B cell (primary cell): ENCODE measurements around the gene PARVB. TPM values are rescaled to one million over a fixed set of nuclear protein-coding genes. Genes with fewer than 3 reads are reported as not detected.

Experiments
- ATAC-seq: fragments of 200-7000 bp; cut with Tn5 transposase; one replicate; pipeline ENCODE4 v1.10.0; 2021; ENCODE audit warnings: low read depth, mild to moderate bottlenecking, moderate number of reproducible peaks, moderate library complexity
- CTCF ChIA-PET: fragments of 350-600 bp; sonication (Branson Sonifier 250); formaldehyde crosslinking; loops from one replicate; lab custom pipeline; 2021; ENCODE audit warnings: antibody characterized with exemption, inconsistent platforms; lab: Charles Lee
- POLR2A ChIA-PET: fragments of 350-600 bp; sonication (Branson Sonifier 250); formaldehyde crosslinking; loops from one replicate; lab custom pipeline; 2021; ENCODE audit warnings: antibody characterized with exemption; lab: Charles Lee
- DNase-seq: peaks from one replicate; pipeline ENCODE4 v3.0.0; 2013
- H2AFZ ChIP-seq: 2 replicates; pipeline ENCODE4 v1.6.1; 2012; ENCODE audit warnings: mild to moderate bottlenecking, low read depth, low read length; ENCODE audit not compliant: insufficient read depth, poor library complexity, severe bottlenecking
- H3K27ac ChIP-seq, 2 donors: 1 replicate in 1 of 2; 2 replicates in 1 of 2; pipeline ENCODE4 v1.5.1; 2012 to 2013; ENCODE audit warnings: low read length in 2 of 2, mild to moderate bottlenecking in 2 of 2, moderate library complexity in 1 of 2
- H3K27me3 ChIP-seq, 4 experiments: fragments of 200-600 bp in 1 of 4; sonication (generic) in 1 of 4; replicated peaks in 1 of 4; 1 replicate in 2 of 4; 2 replicates in 2 of 4; pipeline versions ENCODE4 v1.6.1 to v1.7.0; 2013 to 2016; ENCODE audit warnings: low read length in 3 of 4, mild to moderate bottlenecking in 2 of 4, mixed read lengths in 1 of 4, moderate library complexity in 1 of 4; ENCODE audit not compliant: insufficient read depth in 4 of 4, control insufficient read depth in 3 of 4; ENCODE audit errors: control extremely low read depth in 1 of 4
- H3K36me3 ChIP-seq, 2 experiments: replicated peaks in 1 of 2; 1 replicate in 1 of 2; 2 replicates in 1 of 2; pipeline versions ENCODE4 v1.6.1 to v1.7.1; 2013; ENCODE audit warnings: low read length in 1 of 2; ENCODE audit not compliant: insufficient read depth in 2 of 2, control insufficient read depth in 1 of 2; ENCODE audit errors: control extremely low read depth in 1 of 2, extremely low read depth in 1 of 2
- H3K4me1 ChIP-seq, 2 donors: fragments of 200-600 bp in 1 of 2; sonication (generic) in 1 of 2; 1 replicate in 1 of 2; 2 replicates in 1 of 2; pipeline versions ENCODE4 v1.5.1 to v1.6.1; 2013 to 2017; ENCODE audit warnings: low read length in 2 of 2; ENCODE audit not compliant: control insufficient read depth in 2 of 2, insufficient read depth in 2 of 2
- H3K4me2 ChIP-seq: replicated peaks from 2 replicates; pipeline ENCODE3; 2012; ENCODE audit warnings: mild to moderate bottlenecking, low read depth, low read length; ENCODE audit not compliant: poor library complexity, severe bottlenecking
- H3K4me3 ChIP-seq, 5 experiments: fragments of 200-600 bp in 1 of 5; sonication (generic) in 1 of 5; 1 replicate in 3 of 5; 2 replicates in 2 of 5; pipeline versions ENCODE4 v1.5.1 to v1.7.0; 2011 to 2016; ENCODE audit warnings: low read length in 4 of 5, mild to moderate bottlenecking in 4 of 5, low read depth in 2 of 5, control low read depth in 1 of 5, moderate library complexity in 1 of 5; ENCODE audit not compliant: insufficient read depth in 1 of 5; ENCODE audit errors: control extremely low read depth in 1 of 5, extremely low read depth in 1 of 5
- H3K79me2 ChIP-seq: fragments of 200-600 bp; sonication (generic); one replicate; pipeline ENCODE4 v1.6.0; 2016; ENCODE audit warnings: low read length; ENCODE audit not compliant: control insufficient read depth, insufficient read depth
- H3K9ac ChIP-seq: fragments of 200-600 bp; sonication (generic); 2 replicates; pipeline ENCODE4 v1.6.1; 2017; ENCODE audit warnings: mild to moderate bottlenecking, low read length, moderate library complexity
- H3K9me3 ChIP-seq, 3 donors: one replicate each; pipeline versions ENCODE4 v1.6.1 to v1.7.1; 2013; ENCODE audit warnings: low read length in 2 of 3; ENCODE audit not compliant: control insufficient read depth in 2 of 3, insufficient read depth in 1 of 3; ENCODE audit errors: control extremely low read depth in 1 of 3
- H4K20me1 ChIP-seq: 2 replicates; pipeline ENCODE4 v1.6.0; 2012; ENCODE audit warnings: mild to moderate bottlenecking, low read length; ENCODE audit not compliant: insufficient read depth, control insufficient read depth, poor library complexity, severe bottlenecking
- H3K27ac Mint-ChIP-seq: one replicate; pipeline ENCODE4 v1.8.0; 2021; ENCODE audit warnings: mixed read lengths
- H3K27me3 Mint-ChIP-seq: one replicate; pipeline ENCODE4 v1.8.0; 2021; ENCODE audit warnings: mixed read lengths
- H3K4me1 Mint-ChIP-seq: one replicate; pipeline ENCODE4 v1.8.0; 2021; ENCODE audit warnings: mixed read lengths
- H3K4me3 Mint-ChIP-seq: one replicate; pipeline ENCODE4 v1.8.0; 2021; ENCODE audit warnings: mixed read lengths
- H3K9me3 Mint-ChIP-seq: one replicate; pipeline ENCODE4 v1.8.0; 2022; ENCODE audit warnings: mixed read lengths; ENCODE audit not compliant: insufficient read depth
- CTCF ChIP-seq: fragments of 200-600 bp; IDR thresholded peaks from one replicate; pipeline ENCODE4 v1.8.0; 2022; ENCODE audit warnings: antibody characterized with exemption, mild to moderate bottlenecking
- EZH2 ChIP-seq: IDR thresholded peaks from 2 replicates; pipeline ENCODE4 v1.6.1; 2012; ENCODE audit warnings: borderline replicate concordance, low read depth, mild to moderate bottlenecking, moderate library complexity, low read length; ENCODE audit not compliant: insufficient read depth, poor library complexity, severe bottlenecking
- WGBS: methylation state at CpG from one replicate; pipeline ENCODE4 v1.1.5; 2013; ENCODE audit warnings: missing lambda C conversion rate; ENCODE audit not compliant: insufficient coverage; 5-methylcytosine and 5-hydroxymethylcytosine counted together
- intact Hi-C: fragments of 100-400 bp; cut with micrococcal nuclease; formaldehyde crosslinking; loops from one replicate; pipeline ENCODE4 v1.10.0; 2022
- polyA plus RNA-seq: library from polyadenylated mRNA; depleted of rRNA; stranded (reverse); fragments of >200 nt; gene quantifications from 2 replicates; pipeline ENCODE4 v1.2.3, GENCODE V29; 2012
- total RNA-seq, 2 donors: library from RNA; stranded (reverse); fragments of 120-200 nt in 1 of 2; gene quantifications; 1 replicate in 1 of 2; 2 replicates in 1 of 2; pipeline versions ENCODE4 v1.2.3 to v1.2.4, GENCODE V29; 2013 to 2022

Gene PARVB
- total and polyA plus RNA-seq, 2 donors (not counting 1 experiment from before 2014, with no cell fraction given): 48.0 to 49.4 TPM

DNA sequence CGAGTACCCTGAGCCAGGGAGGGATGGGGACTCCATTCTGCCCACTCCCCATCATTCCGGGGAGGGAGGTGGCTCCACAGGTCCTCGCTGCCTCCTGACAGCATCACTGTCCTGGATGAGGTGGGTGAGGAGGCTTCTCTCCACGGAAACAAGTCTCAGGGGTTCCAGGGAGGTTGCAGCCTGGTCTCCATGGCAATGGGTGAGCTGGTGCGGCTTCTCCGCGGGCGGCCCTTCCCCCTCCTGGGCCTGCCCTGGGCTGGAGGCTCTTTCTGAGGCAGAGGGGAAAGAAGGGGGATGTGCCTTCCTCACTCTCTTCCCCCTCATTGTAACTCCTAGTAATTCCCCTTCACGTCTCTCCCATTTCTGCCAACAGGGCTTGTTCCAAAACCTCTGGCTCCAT is 119.5 kb downstream of the PARVB start:
- DNase-seq (no peak), ATAC-seq (no peak)
- ChIA-PET POLR2A (no interaction called here), CTCF (no interaction called here)
- H3K27ac Mint-ChIP-seq: no peak overlapping the region
- H3K4me2 ChIP-seq: no peak overlapping the region
- H3K36me3 ChIP-seq: peaks cover 0 to 29% of the 10 kb centered on the region in 2 experiments
- no peak overlapping the region for H2AFZ ChIP-seq
- no peaks in the 10 kb centered on the region for H3K27me3 ChIP-seq
- H3K4me1 ChIP-seq: no peaks in the 10 kb centered on the region
- no peaks in the 10 kb centered on the region for H3K27me3 Mint-ChIP-seq
- whole genome bisulfite sequencing: 87% methylated on average over 4 of the region's 9 CpGs
- H4K20me1 ChIP-seq: no peaks in the 10 kb centered on the region
- TF ChIP-seq CTCF (no peak), EZH2 (no peak)
- no peaks in the 10 kb centered on the region for H3K79me2 ChIP-seq
- no peak overlapping the region for H3K9ac ChIP-seq
- H3K4me3 ChIP-seq: no peak overlapping the region
- H3K27ac ChIP-seq: no peak overlapping the region
- peaks cover 3% of the 10 kb centered on the region for H3K4me1 Mint-ChIP-seq
- intact Hi-C loops: no loop called here
- no peaks in the 10 kb centered on the region for H3K9me3 Mint-ChIP-seq
- no peak overlapping the region for H3K4me3 Mint-ChIP-seq
- no peaks in the 10 kb centered on the region for H3K9me3 ChIP-seq

GRCh38 chr22:44144046-44144569 is 120.0 kb downstream of the PARVB start:
- 91% methylated on average over 9 of the region's 10 CpGs for WGBS
- Histone ChIP-seq H3K9me3 (no peaks in the 10 kb centered on the region), H3K4me2 (no peak overlapping the region), H4K20me1 (no peaks in the 10 kb centered on the region), H3K4me1 (no peaks in the 10 kb centered on the region), H3K9ac (no peak overlapping the region), H3K79me2 (no peaks in the 10 kb centered on the region), H3K4me3 (no peak overlapping the region), H2AFZ (no peak overlapping the region), H3K27me3 (no peaks in the 10 kb centered on the region), H3K27ac (no peak overlapping the region), H3K36me3 (peaks cover 0 to 29% of the 10 kb centered on the region in 2 experiments)
- CTCF ChIA-PET: interaction anchor here (1.1 kb wide), 1 partner anchor 151 kb away, joined by 3 read pairs; no protein-coding TSS in a partner anchor
- Mint-ChIP-seq H3K27me3 (no peaks in the 10 kb centered on the region), H3K4me1 (peaks cover 3% of the 10 kb centered on the region), H3K9me3 (no peaks in the 10 kb centered on the region), H3K27ac (no peak overlapping the region), H3K4me3 (no peak overlapping the region)
- TF ChIP-seq CTCF (no peak), EZH2 (no peak)
- POLR2A ChIA-PET: no interaction called here
- intact Hi-C loops: no loop called here
- ATAC-seq: no peak
- DNase-seq: no peak
